GM23338 (cell line): Measurements from ENCODE around the gene APBA2. TPM values are rescaled to one million over a fixed set of nuclear protein-coding genes. Genes with fewer than 3 reads are reported as not detected.

Experiments used
- ATAC-seq: fragments of 200-7000 bp; cut with Tn5 transposase; 3 replicates; pipeline ENCODE4 v1.9.1; 2020
- DNase-seq: peaks from one replicate; pipeline ENCODE4 v3.0.0-alpha.2; 2015; ENCODE audit warnings: low spot score
- H2AFZ ChIP-seq: fragments of 200-600 bp; sonication (generic); 2 replicates; pipeline ENCODE4 v1.8.0; 2016; ENCODE audit warnings: antibody characterized with exemption, mild to moderate bottlenecking, moderate library complexity
- H3F3A ChIP-seq: fragments of 200-600 bp; sonication (generic); replicated peaks from 2 replicates; pipeline ENCODE4 v1.8.0; 2017; ENCODE audit warnings: antibody characterized with exemption, mixed run types, low read depth
- H3K27ac ChIP-seq: fragments of 200-600 bp; sonication (generic); 2 replicates; pipeline ENCODE4 v1.6.1; 2016; ENCODE audit warnings: low read depth
- H3K27me3 ChIP-seq: fragments of 200-600 bp; sonication (generic); 2 replicates; pipeline ENCODE4 v1.8.0; 2016; ENCODE audit warnings: mild to moderate bottlenecking, mixed run types, moderate library complexity; ENCODE audit not compliant: insufficient read depth
- H3K36me3 ChIP-seq: fragments of 200-600 bp; sonication (generic); 2 replicates; pipeline ENCODE4 v1.8.0; 2016; ENCODE audit warnings: mild to moderate bottlenecking; ENCODE audit not compliant: insufficient read depth
- H3K4me1 ChIP-seq: fragments of 200-600 bp; sonication (generic); 2 replicates; pipeline ENCODE4 v1.8.0; 2016; ENCODE audit warnings: mild to moderate bottlenecking, moderate library complexity; ENCODE audit not compliant: insufficient read depth
- H3K4me2 ChIP-seq: fragments of 200-600 bp; sonication (generic); 2 replicates; pipeline ENCODE4 v1.7.1; 2017; ENCODE audit warnings: mixed run types
- H3K4me3 ChIP-seq: fragments of 200-600 bp; sonication (generic); 2 replicates; pipeline ENCODE4 v1.6.1; 2016; ENCODE audit warnings: mixed run types
- H3K79me2 ChIP-seq: fragments of 200-600 bp; sonication (generic); replicated peaks from 2 replicates; pipeline ENCODE4 v1.8.0; 2017; ENCODE audit warnings: mild to moderate bottlenecking; ENCODE audit not compliant: insufficient read depth
- H3K9me2 ChIP-seq: fragments of 200-600 bp; sonication (generic); 2 replicates; pipeline ENCODE4 v1.8.0; 2017; ENCODE audit not compliant: insufficient read depth
- H4K20me1 ChIP-seq: fragments of 200-600 bp; sonication (generic); replicated peaks from 2 replicates; pipeline ENCODE4 v1.8.0; 2017; ENCODE audit warnings: mild to moderate bottlenecking; ENCODE audit not compliant: insufficient read depth
- H3K27ac Mint-ChIP-seq: 2 replicates; pipeline ENCODE4 v1.8.0; 2020; ENCODE audit warnings: inconsistent platforms, mild to moderate bottlenecking, moderate library complexity, mixed read lengths
- H3K27me3 Mint-ChIP-seq: 3 replicates; pipeline ENCODE4 v1.8.0; 2022; ENCODE audit warnings: low read depth, mild to moderate bottlenecking, moderate library complexity, mixed read lengths, inconsistent platforms; ENCODE audit not compliant: insufficient read depth, poor library complexity
- H3K36me3 Mint-ChIP-seq: 3 replicates; pipeline ENCODE4 v1.8.0; 2021; ENCODE audit warnings: low read depth, mild to moderate bottlenecking, inconsistent platforms, moderate library complexity, mixed read lengths
- H3K4me1 Mint-ChIP-seq: 3 replicates; pipeline ENCODE4 v1.8.0; 2020; ENCODE audit warnings: mild to moderate bottlenecking, inconsistent platforms, mixed read lengths
- H3K4me3 Mint-ChIP-seq: 3 replicates; pipeline ENCODE4 v1.8.0; 2021; ENCODE audit warnings: moderate library complexity, mild to moderate bottlenecking, inconsistent platforms, mixed read lengths
- H3K9me3 Mint-ChIP-seq: 3 replicates; pipeline ENCODE4 v1.8.0; 2020; ENCODE audit warnings: moderate library complexity, mild to moderate bottlenecking, inconsistent platforms, mixed read lengths
- CREB1 ChIP-seq: fragments of 250-450 bp; sonication (Bioruptor Pico); IDR thresholded peaks from 2 replicates; pipeline ENCODE4 v1.5.0; 2020; ENCODE audit warnings: low read depth, mild to moderate bottlenecking, moderate library complexity
- CTCF ChIP-seq, 2 experiments: fragments of 200-600 bp in 1 of 2; sonication (generic) in 1 of 2; conservative IDR thresholded peaks; 2 replicates each; pipeline versions ENCODE4 v1.5.1 to v1.6.1; 2016 to 2017; ENCODE audit warnings: antibody characterized with exemption in 2 of 2, low read depth in 2 of 2, mild to moderate bottlenecking in 2 of 2, moderate library complexity in 1 of 2
- ETS1 ChIP-seq: IDR thresholded peaks from 2 replicates; pipeline ENCODE4 v1.6.1; 2016; ENCODE audit warnings: antibody characterized with exemption
- EZH2phosphoT487 ChIP-seq: fragments of 200-600 bp; sonication (generic); IDR thresholded peaks from one replicate; pipeline ENCODE4 v1.8.1; 2018; ENCODE audit warnings: antibody characterized with exemption; ENCODE audit not compliant: unreplicated experiment
- JUNB ChIP-seq: IDR thresholded peaks from one replicate; pipeline ENCODE4 v1.6.1; 2016; ENCODE audit warnings: antibody characterized with exemption; ENCODE audit not compliant: unreplicated experiment
- NANOG ChIP-seq: IDR thresholded peaks from 2 replicates; pipeline ENCODE4 v1.6.1; 2016; ENCODE audit warnings: antibody characterized with exemption, borderline replicate concordance
- REST ChIP-seq: IDR thresholded peaks from one replicate; pipeline ENCODE4 v1.6.1; 2018; ENCODE audit warnings: antibody characterized with exemption; ENCODE audit not compliant: unreplicated experiment
- STAT1 ChIP-seq: IDR thresholded peaks from one replicate; pipeline ENCODE4 v1.6.1; 2016; ENCODE audit warnings: antibody characterized with exemption; ENCODE audit not compliant: unreplicated experiment
- ZNF331 ChIP-seq: fragments of 250-450 bp; sonication (Bioruptor Pico); IDR thresholded peaks from 2 replicates; pipeline ENCODE4 v1.5.0; 2020; ENCODE audit warnings: low read depth, mild to moderate bottlenecking, moderate library complexity
- ZNF462 ChIP-seq: fragments of 250-450 bp; sonication (Bioruptor Pico); IDR thresholded peaks from 2 replicates; pipeline ENCODE4 v1.5.0; 2020; ENCODE audit warnings: mild to moderate bottlenecking, moderate library complexity
- polyA plus RNA-seq: library from polyadenylated mRNA; unstranded; fragments of >200 nt; fragmentation: Nextera tagmentation; extraction: Ambion mirVana; gene quantifications from 2 replicates; pipeline ENCODE4 v1.2.1, GENCODE V29; 2016
- total RNA-seq: library from RNA; depleted of rRNA; stranded (reverse); fragments of >200 nt; shearing (Covaris generic); gene quantifications from 2 replicates; pipeline ENCODE4 v1.2.3, GENCODE V29; 2014

APBA2 gene
- total and polyA plus RNA-seq, 2 experiments from 2014 or later = 5.9 to 24.7 TPM

GRCh38 chr15:29121907-29122306, 236.1 kb downstream of the APBA2 start:
- no peaks in the 10 kb centered on the region for H3K36me3 ChIP-seq
- H3K4me2 ChIP-seq = no peak overlapping the region
- Mint-ChIP-seq H3K27me3 (peaks cover 4% of the 10 kb centered on the region), H3K4me1 (peaks cover 8% of the 10 kb centered on the region), H3K27ac (no peak overlapping the region), H3K36me3 (no peaks in the 10 kb centered on the region), H3K9me3 (no peaks in the 10 kb centered on the region), H3K4me3 (no peak overlapping the region)
- no peak overlapping the region for H3K27ac ChIP-seq
- H3K27me3 ChIP-seq = no peaks in the 10 kb centered on the region
- H3K4me3 ChIP-seq = no peak overlapping the region
- ATAC-seq (no peak), DNase-seq (no peak)
- TF ChIP-seq JUNB (no peak), ZNF331 (CRISPR knock-in tag) (no peak), EZH2phosphoT487 (no peak), ZNF462 (CRISPR knock-in tag) (no peak)
- H3K4me1 ChIP-seq = no peaks in the 10 kb centered on the region
- H3F3A ChIP-seq = no peaks in the 10 kb centered on the region
- no peaks in the 10 kb centered on the region for H3K9me2 ChIP-seq
- H4K20me1 ChIP-seq = no peaks in the 10 kb centered on the region
- no peaks in the 10 kb centered on the region for H3K79me2 ChIP-seq
- no peak overlapping the region for H2AFZ ChIP-seq

GRCh38 chr15:29122506-29122905, 236.7 kb downstream of the APBA2 start:
- Histone ChIP-seq H3K79me2 (no peaks in the 10 kb centered on the region), H3K4me2 (no peak overlapping the region), H2AFZ (no peak overlapping the region), H3K9me2 (no peaks in the 10 kb centered on the region), H3K27me3 (no peaks in the 10 kb centered on the region), H3K4me1 (no peaks in the 10 kb centered on the region), H3K4me3 (no peak overlapping the region), H3F3A (no peaks in the 10 kb centered on the region), H3K27ac (no peak overlapping the region), H3K36me3 (no peaks in the 10 kb centered on the region), H4K20me1 (no peaks in the 10 kb centered on the region)
- Mint-ChIP-seq H3K4me1 (peaks cover 10% of the 10 kb centered on the region), H3K27ac (no peak overlapping the region), H3K4me3 (no peak overlapping the region), H3K9me3 (no peaks in the 10 kb centered on the region), H3K36me3 (no peaks in the 10 kb centered on the region), H3K27me3 (peaks cover 6% of the 10 kb centered on the region)
- DNase-seq (no peak), ATAC-seq (no peak)
- TF ChIP-seq CTCF (conservative IDR thresholded peaks at IDR 0.05; ENCODE audit: low read depth in 2 of 2) (no peak), CREB1 (CRISPR knock-in tag) (no peak), EZH2phosphoT487 (no peak), REST (no peak), ZNF331 (CRISPR knock-in tag) (no peak), STAT1 (no peak), NANOG (no peak), JUNB (no peak), ETS1 (no peak)
